BJ (cell line): ENCODE measurements around the gene INPP5B. TPM values are rescaled to one million over a fixed set of nuclear protein-coding genes. Genes with fewer than 3 reads are reported as not detected.

Experiments used
- CTCF ChIA-PET: fragments of 350-600 bp; formaldehyde crosslinking; extraction: SDS; loops from one replicate; lab custom pipeline; 2021; ENCODE audit warnings: antibody characterized with exemption, inconsistent platforms; lab: Yijun Ruan, JAX
- POLR2A ChIA-PET: fragments of 300-600 bp; sonication (Branson Sonifier 250); formaldehyde crosslinking; extraction: SDS; loops from one replicate; lab custom pipeline; 2021; ENCODE audit warnings: antibody characterized with exemption; lab: Charles Lee
- DNase-seq: peaks from one replicate; pipeline ENCODE4 v3.0.0-alpha.2; 2011; ENCODE audit warnings: low read depth
- H3K27me3 ChIP-seq: 2 replicates; pipeline ENCODE4 v1.6.0; 2011; ENCODE audit warnings: low read length; ENCODE audit not compliant: control insufficient read depth, insufficient read depth
- H3K36me3 ChIP-seq: 2 replicates; pipeline ENCODE4 v1.5.1; 2011; ENCODE audit warnings: low read length; ENCODE audit not compliant: control insufficient read depth, insufficient read depth
- H3K4me3 ChIP-seq: 2 replicates; pipeline ENCODE4 v1.5.1; 2011; ENCODE audit warnings: low read depth, mild to moderate bottlenecking, control low read depth, low read length
- polyA plus RNA-seq: library from polyadenylated mRNA; depleted of rRNA; stranded (reverse); fragments of >200 nt; gene quantifications from 2 replicates; pipeline ENCODE4 v1.2.3, GENCODE V29; 2011
- TF ChIP-seq, protein P1 (sequence below): IDR thresholded peaks from 2 replicates; pipeline ENCODE4 v1.5.1; 2011; ENCODE audit warnings: low read depth, mild to moderate bottlenecking, control low read depth, inconsistent platforms, low read length, moderate library complexity; ENCODE audit not compliant: insufficient read depth

Gene INPP5B
- polyA plus RNA-seq, 1 experiment = 21.9 TPM

DNA sequence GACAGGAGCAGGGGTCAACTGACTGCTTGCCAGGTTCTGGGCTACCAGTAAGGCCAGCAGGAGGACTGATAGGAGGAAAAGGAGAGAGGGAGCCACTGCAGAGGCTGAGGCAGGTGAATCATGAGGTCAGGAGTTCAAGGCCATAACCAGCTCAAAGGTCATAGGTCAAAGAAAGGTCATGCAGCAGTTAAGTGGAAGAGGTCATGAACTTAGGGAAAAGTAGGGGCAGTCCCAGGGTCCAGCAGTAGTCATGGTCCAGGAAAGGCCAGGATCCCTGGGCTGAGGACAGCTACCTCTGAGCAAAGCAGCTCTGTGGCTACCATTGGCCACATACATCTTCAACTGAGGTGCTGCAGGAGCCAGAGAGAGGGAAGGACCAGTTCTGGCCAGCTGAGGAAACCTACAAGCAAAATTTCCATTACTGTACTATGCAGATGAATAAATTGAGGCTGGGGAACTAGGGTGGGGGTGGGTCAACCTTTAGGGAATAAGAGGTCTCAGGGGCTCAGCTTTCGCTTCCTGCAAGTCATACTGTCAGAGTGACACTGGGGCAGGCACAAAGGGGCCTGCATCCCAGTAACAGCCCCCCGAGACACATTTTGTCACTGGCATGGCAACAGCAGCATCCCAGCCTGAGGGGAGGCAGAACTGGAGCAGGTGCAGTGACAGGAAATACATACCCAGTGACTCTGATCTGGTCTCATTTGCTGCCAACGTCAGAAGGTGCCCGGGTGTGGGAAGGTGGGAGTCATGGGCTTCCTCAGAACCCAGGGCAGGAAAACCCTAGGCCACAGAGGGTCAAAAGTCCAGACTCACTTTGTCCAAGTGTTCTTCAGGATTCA is 5.2 kb upstream of the INPP5B start:
- Histone ChIP-seq H3K4me3 (no peak overlapping the region), H3K27me3 (no peaks in the 10 kb centered on the region), H3K36me3 (peaks cover 4% of the 10 kb centered on the region)
- no peak for DNase-seq
- TF ChIP-seq, protein P1, sequence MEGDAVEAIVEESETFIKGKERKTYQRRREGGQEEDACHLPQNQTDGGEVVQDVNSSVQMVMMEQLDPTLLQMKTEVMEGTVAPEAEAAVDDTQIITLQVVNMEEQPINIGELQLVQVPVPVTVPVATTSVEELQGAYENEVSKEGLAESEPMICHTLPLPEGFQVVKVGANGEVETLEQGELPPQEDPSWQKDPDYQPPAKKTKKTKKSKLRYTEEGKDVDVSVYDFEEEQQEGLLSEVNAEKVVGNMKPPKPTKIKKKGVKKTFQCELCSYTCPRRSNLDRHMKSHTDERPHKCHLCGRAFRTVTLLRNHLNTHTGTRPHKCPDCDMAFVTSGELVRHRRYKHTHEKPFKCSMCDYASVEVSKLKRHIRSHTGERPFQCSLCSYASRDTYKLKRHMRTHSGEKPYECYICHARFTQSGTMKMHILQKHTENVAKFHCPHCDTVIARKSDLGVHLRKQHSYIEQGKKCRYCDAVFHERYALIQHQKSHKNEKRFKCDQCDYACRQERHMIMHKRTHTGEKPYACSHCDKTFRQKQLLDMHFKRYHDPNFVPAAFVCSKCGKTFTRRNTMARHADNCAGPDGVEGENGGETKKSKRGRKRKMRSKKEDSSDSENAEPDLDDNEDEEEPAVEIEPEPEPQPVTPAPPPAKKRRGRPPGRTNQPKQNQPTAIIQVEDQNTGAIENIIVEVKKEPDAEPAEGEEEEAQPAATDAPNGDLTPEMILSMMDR = no peak
- CTCF ChIA-PET = interaction anchor here (0.6 kb wide), 1 partner anchor 60 kb away, joined by 4 read pairs; no protein-coding TSS in a partner anchor
- POLR2A ChIA-PET = no interaction called here

DNA sequence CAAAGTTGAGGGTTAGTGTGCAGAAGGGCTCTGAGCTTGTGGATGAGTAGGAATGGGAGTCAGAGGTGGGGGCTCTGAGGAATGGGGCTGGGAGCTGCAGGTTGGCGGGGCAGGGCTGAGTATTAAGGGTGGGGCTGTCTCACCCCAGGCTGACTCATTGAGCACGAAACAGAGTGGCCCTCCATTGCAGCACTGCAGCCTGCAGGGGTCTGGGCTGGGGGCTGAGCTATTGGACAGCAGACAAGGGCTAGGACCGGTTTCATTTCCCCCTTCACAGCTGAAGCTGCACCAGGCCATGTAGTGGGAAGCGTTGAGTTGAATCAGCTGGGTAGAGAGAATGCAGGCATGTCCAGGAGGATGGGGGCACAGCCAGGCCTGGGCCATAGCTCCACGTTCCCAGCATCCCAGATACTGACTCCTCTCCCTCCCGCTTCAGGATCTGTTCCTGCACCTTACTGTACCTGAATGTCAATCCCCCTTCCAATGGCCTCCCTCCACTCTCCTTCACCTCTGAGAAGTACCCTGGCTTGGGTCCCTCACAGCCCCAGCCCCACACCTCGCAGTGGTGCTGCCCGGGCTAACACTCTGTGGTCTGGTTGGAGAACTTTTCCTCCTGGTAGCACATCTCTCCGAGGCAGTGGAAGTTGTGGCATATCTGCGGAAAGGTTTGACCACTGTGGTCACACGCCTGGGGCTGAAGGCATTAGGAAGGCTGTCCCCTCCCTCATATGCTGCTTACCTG is 4.4 kb upstream of the INPP5B start:
- CTCF ChIA-PET = interaction anchor here (0.6 kb wide), 1 partner anchor 59 kb away, joined by 4 read pairs; no protein-coding TSS in a partner anchor
- no peaks in the 10 kb centered on the region for H3K27me3 ChIP-seq
- TF ChIP-seq, protein P1 = no peak
- H3K4me3 ChIP-seq = no peak overlapping the region
- POLR2A ChIA-PET = no interaction called here
- no peak for DNase-seq
- peaks cover 2% of the 10 kb centered on the region for H3K36me3 ChIP-seq

DNA sequence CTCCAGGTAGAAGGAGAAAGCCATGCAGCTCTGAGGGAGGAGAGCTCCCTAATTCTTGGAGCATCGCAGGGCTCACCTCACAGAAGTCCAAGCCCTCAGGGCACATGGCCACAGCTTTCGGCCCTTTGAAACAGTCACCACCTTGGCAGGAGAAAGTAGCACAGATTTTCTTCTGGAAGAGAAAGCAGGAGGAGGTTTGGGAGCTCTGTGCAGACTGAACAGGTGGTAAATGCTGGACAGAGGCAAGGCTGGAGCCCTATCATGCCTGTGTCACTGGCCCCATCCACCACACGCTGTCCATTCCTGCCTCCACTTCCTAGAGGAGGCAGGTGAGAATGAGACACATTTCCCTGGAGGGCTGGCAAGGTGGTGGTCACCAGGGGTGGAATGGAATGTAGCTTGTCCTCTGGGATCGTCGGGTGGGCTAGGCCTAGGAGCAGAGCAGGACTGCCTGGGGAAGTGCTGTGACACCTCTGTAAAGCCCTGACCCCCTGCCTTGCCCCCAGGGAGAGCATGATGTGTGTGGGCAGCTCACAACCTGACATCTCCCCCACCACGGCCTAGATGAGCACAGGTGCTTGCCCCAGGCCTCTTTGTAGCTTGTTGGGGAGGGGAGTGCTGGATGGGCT is 2.8 kb upstream of the INPP5B start:
- Histone ChIP-seq H3K36me3 (peaks cover 1% of the 10 kb centered on the region; the same call in 1 of the 2 replicates), H3K27me3 (no peaks in the 10 kb centered on the region), H3K4me3 (no peak overlapping the region)
- CTCF ChIA-PET = interaction anchor here (1.1 to 1.6 kb wide), 2 partner anchors 9 to 16 kb away, joined by 3 to 4 read pairs; no protein-coding TSS in a partner anchor
- POLR2A ChIA-PET = interaction anchor here (0.7 kb wide), 1 partner anchor 19 kb away, joined by 4 read pairs; no protein-coding TSS in a partner anchor
- TF ChIP-seq, protein P1 = no peak
- DNase-seq = no peak

DNA sequence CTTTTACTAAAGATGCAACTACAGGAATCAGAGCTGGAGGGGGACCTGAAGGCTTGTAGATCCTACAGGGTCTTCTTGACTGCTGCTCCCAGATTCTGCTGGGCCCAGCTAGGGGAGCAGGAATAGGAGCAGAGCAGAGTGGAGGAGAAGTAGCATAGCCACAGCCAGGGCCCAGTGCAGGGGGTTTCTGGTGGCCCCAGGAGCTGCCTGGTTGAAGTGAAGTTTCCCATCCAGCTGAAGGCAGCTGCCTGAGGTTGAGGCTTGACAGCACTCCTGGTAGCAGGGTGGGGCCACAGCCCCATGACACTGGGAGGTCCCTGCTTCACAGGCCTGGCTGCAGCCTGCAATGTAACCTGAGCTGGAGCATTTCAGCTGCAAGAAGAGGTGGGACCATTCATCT is 2.0 kb upstream of the INPP5B start:
- ChIA-PET POLR2A (no interaction called here), CTCF (interaction anchor here (1.6 kb wide), 1 partner anchor 9 kb away, joined by 4 read pairs; no protein-coding TSS in a partner anchor)
- no peak for DNase-seq
- TF ChIP-seq, protein P1 = no peak
- Histone ChIP-seq H3K36me3 (peaks cover 4% of the 10 kb centered on the region; the same call in 1 of the 2 replicates), H3K4me3 (no peak overlapping the region), H3K27me3 (no peaks in the 10 kb centered on the region)

DNA sequence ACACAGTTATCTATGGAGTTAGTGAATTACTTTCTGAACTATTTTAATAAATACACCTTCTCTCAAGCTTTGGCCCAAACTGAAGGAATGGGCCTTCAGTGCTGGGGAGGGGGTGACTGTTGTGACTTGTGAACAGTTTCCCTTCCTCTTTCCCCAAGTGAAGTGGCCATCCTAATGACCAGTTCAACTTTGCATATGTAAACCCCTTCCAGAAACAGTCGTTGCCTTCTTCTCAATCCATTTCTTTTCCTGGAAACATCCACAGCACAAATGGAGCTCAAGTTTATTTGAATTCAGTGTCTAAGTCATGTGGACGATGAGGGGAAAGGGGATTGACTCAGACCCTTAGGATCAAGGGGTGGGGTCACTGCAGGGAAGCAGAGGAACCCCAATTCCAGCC is 1.3 kb upstream of the INPP5B start:
- H3K27me3 ChIP-seq = no peaks in the 10 kb centered on the region
- ChIA-PET POLR2A (no interaction called here), CTCF (no interaction called here)
- no peak overlapping the region for H3K4me3 ChIP-seq
- H3K36me3 ChIP-seq = peaks cover 9% of the 10 kb centered on the region
- TF ChIP-seq, protein P1 = no peak
- DNase-seq = no peak
